ENCODE results near the gene CD300H.

DNA sequence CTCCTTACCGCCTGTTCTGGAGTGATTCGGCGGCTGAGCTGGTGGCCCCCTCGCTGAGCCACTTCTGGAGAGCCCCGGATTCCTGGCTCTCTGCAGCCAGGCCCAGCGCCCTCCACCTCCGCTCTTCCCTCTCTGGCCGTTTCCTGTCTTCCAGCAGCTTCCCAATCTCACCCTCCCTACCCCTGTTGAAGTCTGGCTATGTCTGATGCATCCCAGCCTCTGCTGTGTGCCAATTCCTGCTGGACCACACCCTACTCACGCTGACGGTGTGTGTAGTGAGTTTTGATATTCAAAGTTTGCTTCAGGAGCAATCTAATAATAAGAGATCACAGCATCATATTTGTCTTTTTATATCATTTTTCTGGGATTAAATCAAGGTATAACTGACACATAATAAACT is 15.3 kb upstream of the CD300H start:
- TF ChIP-seq, protein P1, sequence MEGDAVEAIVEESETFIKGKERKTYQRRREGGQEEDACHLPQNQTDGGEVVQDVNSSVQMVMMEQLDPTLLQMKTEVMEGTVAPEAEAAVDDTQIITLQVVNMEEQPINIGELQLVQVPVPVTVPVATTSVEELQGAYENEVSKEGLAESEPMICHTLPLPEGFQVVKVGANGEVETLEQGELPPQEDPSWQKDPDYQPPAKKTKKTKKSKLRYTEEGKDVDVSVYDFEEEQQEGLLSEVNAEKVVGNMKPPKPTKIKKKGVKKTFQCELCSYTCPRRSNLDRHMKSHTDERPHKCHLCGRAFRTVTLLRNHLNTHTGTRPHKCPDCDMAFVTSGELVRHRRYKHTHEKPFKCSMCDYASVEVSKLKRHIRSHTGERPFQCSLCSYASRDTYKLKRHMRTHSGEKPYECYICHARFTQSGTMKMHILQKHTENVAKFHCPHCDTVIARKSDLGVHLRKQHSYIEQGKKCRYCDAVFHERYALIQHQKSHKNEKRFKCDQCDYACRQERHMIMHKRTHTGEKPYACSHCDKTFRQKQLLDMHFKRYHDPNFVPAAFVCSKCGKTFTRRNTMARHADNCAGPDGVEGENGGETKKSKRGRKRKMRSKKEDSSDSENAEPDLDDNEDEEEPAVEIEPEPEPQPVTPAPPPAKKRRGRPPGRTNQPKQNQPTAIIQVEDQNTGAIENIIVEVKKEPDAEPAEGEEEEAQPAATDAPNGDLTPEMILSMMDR (IDR thresholded peaks at IDR 0.05), result no peak
- no peak for TF ChIP-seq TCF7L2 (IDR thresholded peaks at IDR 0.05; ENCODE audit: low read depth, low read length)
